GM18951 (cell line): ENCODE measurements around the gene AGBL4.

Experiments used
- POLR2A ChIP-seq: IDR thresholded peaks from 4 replicates; pipeline ENCODE4 v1.6.1; 2011; ENCODE audit warnings: mild to moderate bottlenecking; ENCODE audit not compliant: insufficient read length, insufficient read depth; ENCODE audit errors: extremely low read depth
- in situ Hi-C: fragments of 300-500 bp; cut with MboI; formaldehyde crosslinking; loops from one replicate; pipeline ENCODE4 v1.12.0; 2022; ENCODE audit warnings: low sequenced_read_pairs, mixed read lengths, inconsistent platforms; ENCODE audit not compliant: unreplicated experiment

The AGBL4 gene

GRCh38 chr1:48654606-48655210 lies 1369.0 kb downstream of the AGBL4 start:
- in situ Hi-C loops: no loop called here

DNA sequence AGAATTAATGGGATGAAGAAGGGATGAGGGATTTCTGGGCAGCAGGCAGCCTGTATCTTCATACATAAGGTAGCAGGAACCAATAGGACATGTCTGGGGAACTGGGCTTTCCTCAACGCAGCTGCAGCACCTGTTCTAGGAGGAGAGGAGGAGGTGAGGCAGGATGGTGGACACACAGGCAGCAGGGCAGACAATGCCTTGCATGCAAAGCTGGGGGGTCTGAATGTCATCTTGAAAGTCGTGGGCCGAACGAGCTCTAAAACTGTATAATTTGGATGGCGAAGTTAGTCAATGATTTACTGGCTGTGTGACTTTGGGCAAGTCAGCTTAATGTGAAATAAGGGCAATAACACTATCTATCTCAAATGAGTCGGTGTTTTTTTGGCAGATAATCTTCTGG lies 1371.4 kb downstream of the AGBL4 start:
- TF ChIP-seq POLR2A: no peak
- in situ Hi-C loops: no loop called here

More at GRCh38 chr1:48654606-48655210, 1369.0 kb downstream of the AGBL4 start:
- TF ChIP-seq POLR2A: no peak

GRCh38 chr1:48649880-48650279 lies 1373.9 kb downstream of the AGBL4 start:
- TF ChIP-seq POLR2A: no peak
- in situ Hi-C loops: no loop called here

GRCh38 chr1:48645883-48646282 lies 1377.9 kb downstream of the AGBL4 start:
- in situ Hi-C loops: no loop called here
- TF ChIP-seq POLR2A: no peak

- no peak for TF ChIP-seq POLR2A
- in situ Hi-C loops: no loop called here
These were observed 1378.7 kb downstream of the AGBL4 start for GRCh38 chr1:48644905-48645605.

- in situ Hi-C loops: no loop called here
- no peak for TF ChIP-seq POLR2A
These were observed 1379.4 kb downstream of the AGBL4 start for GRCh38 chr1:48644190-48644900.

- in situ Hi-C loops: no loop called here
- no peak for TF ChIP-seq POLR2A
These were observed 1380.6 kb downstream of the AGBL4 start for GRCh38 chr1:48643193-48643592.

- TF ChIP-seq POLR2A: no peak
- in situ Hi-C loops: no loop called here
These were observed 1382.8 kb downstream of the AGBL4 start for GRCh38 chr1:48640836-48641492.

DNA sequence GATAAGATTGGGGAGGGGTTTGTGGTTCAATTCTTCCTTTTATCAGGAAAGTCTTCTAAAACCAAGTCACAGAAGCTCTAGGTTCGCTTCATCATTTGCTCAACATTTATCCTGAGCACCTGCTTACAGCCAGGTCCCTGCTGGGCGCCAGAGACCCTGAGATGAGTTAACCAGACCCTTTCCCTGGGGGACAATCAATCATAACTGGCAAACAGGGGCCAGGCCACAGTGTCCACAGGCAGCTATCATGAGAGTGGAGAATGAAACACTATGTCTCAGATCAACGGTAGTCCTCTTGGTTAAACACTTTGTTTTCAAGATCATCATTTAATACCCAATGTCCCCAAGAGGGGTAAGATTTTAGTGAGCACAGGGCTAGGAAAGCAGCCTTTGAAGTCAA lies 1393.9 kb downstream of the AGBL4 start:
- no peak for TF ChIP-seq POLR2A
- in situ Hi-C loops: no loop called here

- in situ Hi-C loops: no loop called here
- TF ChIP-seq POLR2A: no peak
These were observed 1396.3 kb downstream of the AGBL4 start for GRCh38 chr1:48627486-48627885.

GRCh38 chr1:48619539-48619938 lies 1404.2 kb downstream of the AGBL4 start:
- in situ Hi-C loops: no loop called here
- TF ChIP-seq POLR2A: no peak

- TF ChIP-seq POLR2A: no peak
- in situ Hi-C loops: no loop called here
These were observed 1406.5 kb downstream of the AGBL4 start for GRCh38 chr1:48617252-48617651.

DNA sequence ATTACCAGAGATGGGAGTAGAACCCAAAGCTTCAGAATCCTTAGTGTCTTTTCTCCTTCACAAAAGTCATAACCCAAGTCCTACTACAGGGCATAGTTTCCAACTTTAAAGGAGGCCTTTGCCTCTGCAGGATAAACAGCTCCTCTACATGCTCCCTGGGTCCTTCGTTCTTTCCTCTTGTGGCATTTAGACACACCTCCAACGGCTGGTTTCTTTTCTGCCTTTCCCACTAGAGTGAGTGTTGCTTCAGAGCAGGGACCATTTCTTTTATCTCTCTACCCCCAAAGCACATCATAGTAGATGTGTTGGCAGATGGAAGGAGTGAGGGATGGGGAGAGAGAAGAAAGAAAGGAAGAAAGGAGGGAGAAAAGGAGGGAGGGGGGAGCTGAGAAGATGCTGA lies 1407.0 kb downstream of the AGBL4 start:
- in situ Hi-C loops: no loop called here
- TF ChIP-seq POLR2A: no peak
